GM19468 (cell line): ENCODE data around the gene FRMD5.

Source experiments
- ATAC-seq: cut with Tn5 transposase; IDR thresholded peaks from one replicate; pipeline ENCODE4 v1.9.1; 2021; ENCODE audit warnings: mild to moderate bottlenecking, moderate library complexity, moderate number of reproducible peaks; ENCODE audit not compliant: unreplicated experiment; ENCODE audit errors: extremely low read depth

The FRMD5 gene

GRCh38 chr15:43824302-43825246, 370.5 kb downstream of the FRMD5 start, which contains the start of gene MFAP1:
Gene MFAP1 (minus strand): TSS chr15:43824690. CDS start chr15:43824569, 121 bp downstream.
- ATAC-seq, result no peak

GRCh38 chr15:43821505-43821904, 373.6 kb downstream of the FRMD5 start:
- ATAC-seq, result no peak
